Esophagus muscularis mucosa (tissue), 3 donors: ENCODE measurements around the gene ZNG1F.
"Not testable (repeated sequence)": the region's sequence is repeated elsewhere in the genome, so short reads cannot be mapped to it uniquely, and the experiment has no call there.

Source experiments
- CTCF ChIP-seq, 3 experiments: fragments of 200-600 bp in 2 of 3; fragments of 450-650 bp in 1 of 3; sonication (generic) in 2 of 3; IDR thresholded peaks; one replicate each; pipeline ENCODE4 v1.5.1; 2017 to 2019; ENCODE audit warnings: antibody characterized with exemption in 3 of 3, mild to moderate bottlenecking in 2 of 3, moderate library complexity in 1 of 3
- POLR2A ChIP-seq: fragments of 450-650 bp; IDR thresholded peaks from one replicate; pipeline ENCODE4 v1.6.1; 2017; ENCODE audit warnings: antibody characterized with exemption, moderate library complexity, mild to moderate bottlenecking, low read depth

- not testable (repeated sequence) for TF ChIP-seq CTCF (IDR thresholded peaks at IDR 0.05); POLR2A
Observed at GRCh38 chr9:41232326-41232725, 43.2 kb upstream of the ZNG1F start.
